RCC 7860 (cell line): ENCODE results near the gene PTBP3.
A peak's percentile ranks its signal among the peaks of the same experiment; 100 is the strongest.
"Not testable (repeated sequence)": the region's sequence is repeated elsewhere in the genome, so short reads cannot be mapped to it uniquely, and the experiment has no call there.

ENCODE experiments used
- DNase-seq: peaks from one replicate; pipeline ENCODE4 v3.0.0-alpha.2; 2015; ENCODE audit warnings: low spot score
- FAIRE-seq: peaks from 2 replicates; lab custom pipeline; 2012; peaks lifted over from hg19 to GRCh38; lab: Jason Lieb, UNC

Gene PTBP3

DNA sequence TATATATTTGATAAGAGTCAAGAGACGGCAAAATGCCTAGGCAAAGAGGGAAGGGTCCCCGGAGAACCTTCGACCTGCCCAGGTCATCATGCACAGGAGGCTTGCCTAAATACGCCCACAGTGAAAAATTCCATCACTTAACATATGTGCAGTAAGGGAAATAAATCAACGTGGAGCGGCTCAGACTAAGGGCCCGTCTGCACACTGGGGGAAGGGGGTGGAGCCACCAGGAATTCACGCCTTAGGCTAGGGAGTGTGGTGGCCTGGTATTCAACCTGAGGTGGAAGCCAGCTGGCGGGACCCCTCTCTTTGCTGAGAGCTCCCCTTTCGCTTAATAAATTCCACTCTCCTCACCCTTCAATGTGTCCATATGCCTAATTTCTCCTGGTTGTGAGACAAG lies 8.3 kb downstream of the PTBP3 start:
- DNase-seq = no peak

DNA sequence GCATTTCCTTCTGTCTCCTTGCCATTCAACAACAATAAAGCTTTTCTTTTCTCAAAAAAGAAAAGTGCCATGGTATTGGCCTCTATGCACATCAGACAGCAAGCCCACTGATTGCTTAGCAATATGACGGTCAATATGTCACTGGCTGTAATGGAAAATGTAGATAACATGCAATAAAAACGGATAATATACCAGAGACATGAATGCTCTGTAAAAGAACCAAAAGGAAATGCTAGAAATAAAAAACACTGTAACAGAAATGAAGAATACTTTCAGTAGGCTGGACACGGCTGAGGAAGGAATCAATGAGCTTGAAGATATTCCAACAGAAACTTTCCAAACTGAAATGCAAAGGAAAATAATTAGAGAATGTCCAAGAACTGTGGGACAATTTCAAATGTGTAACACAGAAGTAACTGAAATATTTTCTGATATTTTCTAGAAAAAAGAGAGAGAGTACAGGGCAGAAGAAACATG lies 10.0 kb downstream of the PTBP3 start:
- no peak for DNase-seq
- no peak for FAIRE-seq

More for the DNA sequence above, 8.3 kb downstream of the PTBP3 start:
- no peak for FAIRE-seq

- FAIRE-seq = peak; percentile 38
- no peak for DNase-seq
Observed at GRCh38 chr9:112322701-112323377, 10.6 kb downstream of the PTBP3 start.

DNA sequence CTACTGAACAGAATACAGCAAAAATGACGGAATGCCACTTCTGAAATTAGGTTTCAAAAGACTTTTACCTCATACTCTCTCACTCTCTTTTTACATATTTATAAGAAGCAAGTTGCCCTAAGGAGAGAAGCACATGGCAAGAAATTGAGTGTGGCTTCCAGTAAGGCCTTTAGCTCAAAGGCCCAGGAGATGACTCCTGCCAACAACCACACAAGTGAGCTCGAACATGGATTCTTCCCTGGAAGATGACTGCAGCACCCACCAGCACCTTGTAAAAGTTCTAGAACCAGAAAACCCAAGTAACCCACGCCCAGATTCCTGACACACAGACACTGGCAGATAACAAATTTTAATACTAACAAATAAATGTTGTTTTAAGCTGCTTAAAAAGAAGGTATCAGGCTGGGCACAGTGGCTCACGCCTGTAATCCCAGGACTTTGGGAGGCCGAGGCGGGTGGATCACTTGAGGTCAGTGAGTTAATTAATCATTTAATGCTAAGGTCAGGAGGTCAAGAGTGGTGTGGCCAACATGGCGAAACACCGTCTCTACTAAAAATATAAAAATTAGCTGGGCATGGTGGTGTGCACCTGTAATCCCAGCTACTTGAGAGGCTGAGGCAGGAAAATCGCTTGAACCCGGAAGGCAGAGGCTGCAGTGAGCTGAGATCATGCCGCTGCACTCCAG lies 17.0 kb downstream of the PTBP3 start:
- FAIRE-seq (no peak), DNase-seq (no peak)

- FAIRE-seq (peak; percentile 73), DNase-seq (no peak)
Observed at GRCh38 chr9:112315331-112316257, 17.8 kb downstream of the PTBP3 start.

DNA sequence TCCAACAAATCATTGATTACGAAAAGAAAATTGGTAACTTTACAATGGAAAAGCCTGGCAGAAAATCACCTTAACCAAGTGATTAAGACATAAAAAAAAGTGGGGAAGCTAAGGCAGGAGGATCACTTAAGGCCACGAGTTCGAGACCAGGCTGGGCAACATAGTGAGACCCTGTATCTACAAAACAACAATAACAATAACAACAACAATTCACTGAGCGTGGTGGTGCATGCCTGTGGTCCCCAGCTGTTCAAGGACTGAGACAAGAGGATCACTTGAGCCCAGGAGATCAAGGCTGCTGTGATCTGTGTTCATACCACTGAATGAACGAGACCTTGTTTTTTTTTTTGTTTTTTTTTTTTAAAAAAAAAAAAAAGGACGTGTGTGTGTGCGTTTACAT lies 21.3 kb downstream of the PTBP3 start:
- no peak for FAIRE-seq
- DNase-seq = no peak

GRCh38 chr9:112311497-112311896 lies 21.9 kb downstream of the PTBP3 start:
- FAIRE-seq = no peak
- no peak for DNase-seq

GRCh38 chr9:112310826-112311225 lies 22.6 kb downstream of the PTBP3 start:
- FAIRE-seq (no peak), DNase-seq (no peak)

GRCh38 chr9:112308588-112308987 lies 24.8 kb downstream of the PTBP3 start:
- FAIRE-seq (no peak), DNase-seq (no peak)

DNA sequence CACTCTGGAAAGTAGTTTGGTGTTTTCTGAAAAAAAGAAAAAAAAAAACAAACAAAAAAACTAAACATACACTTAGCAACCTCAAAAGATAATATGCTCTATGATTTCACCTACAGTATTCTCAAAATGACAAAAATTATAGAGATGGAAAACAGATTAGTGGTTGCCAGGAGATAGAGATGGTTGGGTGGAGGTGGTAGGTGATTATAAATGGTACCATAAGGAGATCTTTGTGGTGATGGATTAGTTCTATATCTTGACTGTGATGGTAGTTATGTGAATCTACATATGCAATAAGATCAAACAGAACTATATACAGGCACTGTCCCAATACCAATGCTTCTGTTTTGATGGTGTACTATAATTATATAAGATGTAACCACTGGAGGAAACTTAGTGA lies 32.0 kb downstream of the PTBP3 start:
- FAIRE-seq = peak; percentile 8
- no peak for DNase-seq

DNA sequence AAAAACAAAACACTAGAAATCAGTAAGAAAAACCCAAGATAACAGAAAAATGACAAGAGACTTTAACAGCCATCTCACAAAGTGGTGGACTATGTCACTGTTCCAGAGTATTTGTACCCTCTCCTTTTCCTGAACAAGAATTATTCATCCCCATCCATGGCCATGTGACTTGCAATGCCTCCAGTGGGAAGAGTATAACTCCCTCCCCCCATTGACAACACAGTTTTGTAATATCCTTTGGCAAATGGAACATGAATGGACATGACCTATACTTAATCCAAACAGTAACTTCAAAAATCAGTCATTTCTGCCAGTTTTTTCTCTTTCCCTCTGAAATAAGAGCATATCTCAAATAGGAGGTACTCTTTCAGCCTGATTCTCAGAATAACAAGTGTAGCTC lies 33.9 kb downstream of the PTBP3 start:
- peak; percentile 24 for FAIRE-seq
- DNase-seq = no peak

DNA sequence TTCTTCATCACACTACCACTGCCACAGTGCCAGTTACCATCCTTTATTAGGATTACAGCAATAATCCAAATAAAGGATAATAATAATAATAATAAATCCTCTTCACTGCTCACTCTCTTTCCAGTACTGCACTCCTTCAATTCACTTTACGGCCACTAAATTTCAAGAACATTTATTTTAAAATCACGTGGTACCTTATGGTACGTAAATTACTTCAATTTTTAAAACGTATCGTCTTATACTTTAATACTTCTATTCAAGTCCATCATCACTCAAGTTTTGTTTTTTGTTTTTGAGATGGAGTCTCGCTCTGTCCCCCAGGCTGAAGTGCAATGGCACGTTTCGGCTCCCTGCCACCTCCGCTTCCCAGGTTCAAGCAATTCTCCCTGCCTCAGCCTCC lies 36.5 kb downstream of the PTBP3 start:
- DNase-seq (no peak), FAIRE-seq (no peak)

DNA sequence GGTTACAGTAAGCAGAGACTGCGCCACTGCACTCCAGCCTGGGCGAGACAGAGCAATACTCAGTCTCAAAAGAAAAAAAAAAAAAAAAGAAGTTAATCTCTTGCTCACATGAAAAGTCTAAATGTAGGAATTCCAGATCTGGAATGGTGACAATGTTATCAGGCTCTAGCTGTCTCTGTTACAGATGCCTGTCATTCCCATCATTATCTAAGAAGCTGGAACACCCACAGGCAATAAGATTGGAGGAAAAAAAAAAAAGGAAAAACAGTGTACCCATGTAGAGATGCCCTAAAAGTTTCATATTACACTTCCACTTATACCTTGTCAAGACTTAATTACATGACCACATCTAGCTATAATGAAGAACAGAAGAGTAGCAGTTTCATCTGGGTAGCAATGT lies 38.2 kb downstream of the PTBP3 start:
- FAIRE-seq = no peak
- no peak for DNase-seq

GRCh38 chr9:112288029-112288428 lies 45.4 kb downstream of the PTBP3 start:
- no peak for DNase-seq
- no peak for FAIRE-seq

DNA sequence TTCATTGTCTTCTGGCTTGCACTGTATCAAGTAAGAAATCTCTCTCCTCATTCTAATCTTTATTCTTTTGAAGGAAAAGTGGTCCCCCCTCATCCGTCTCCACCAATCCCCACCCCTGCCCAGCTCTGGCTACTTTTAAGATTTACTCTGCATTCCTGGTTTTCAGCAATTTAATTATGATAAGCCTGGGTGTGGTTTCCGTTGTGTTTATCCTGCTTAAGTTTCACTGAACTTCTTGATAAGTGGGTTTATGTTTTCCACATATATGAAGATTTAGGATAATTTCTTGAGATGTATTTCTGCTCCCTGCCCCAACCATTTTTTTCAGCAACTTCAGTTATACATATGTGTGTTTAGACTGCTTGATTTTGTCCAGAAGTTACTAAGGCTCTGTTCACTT lies 46.5 kb downstream of the PTBP3 start:
- no peak for FAIRE-seq
- DNase-seq = no peak

DNA sequence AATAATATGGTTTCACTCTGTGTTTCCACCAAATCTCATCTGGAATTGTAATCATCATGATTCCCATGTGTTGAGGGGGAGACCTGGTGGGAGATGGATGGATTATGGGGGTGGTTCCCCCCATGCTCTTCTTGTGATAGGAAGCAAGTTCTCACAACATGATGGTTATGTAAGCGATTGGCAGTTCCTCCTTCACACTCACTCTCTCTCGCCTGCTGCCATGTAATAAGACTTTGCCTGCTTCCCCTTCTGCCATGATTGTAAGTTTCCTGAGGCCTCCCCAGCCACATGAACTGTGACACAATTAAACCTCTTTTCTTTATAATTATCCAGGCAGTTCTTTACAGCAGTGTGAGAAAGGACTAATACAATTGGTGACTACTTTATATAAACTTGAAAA lies 48.4 kb downstream of the PTBP3 start:
- DNase-seq (no peak), FAIRE-seq (no peak)

DNA sequence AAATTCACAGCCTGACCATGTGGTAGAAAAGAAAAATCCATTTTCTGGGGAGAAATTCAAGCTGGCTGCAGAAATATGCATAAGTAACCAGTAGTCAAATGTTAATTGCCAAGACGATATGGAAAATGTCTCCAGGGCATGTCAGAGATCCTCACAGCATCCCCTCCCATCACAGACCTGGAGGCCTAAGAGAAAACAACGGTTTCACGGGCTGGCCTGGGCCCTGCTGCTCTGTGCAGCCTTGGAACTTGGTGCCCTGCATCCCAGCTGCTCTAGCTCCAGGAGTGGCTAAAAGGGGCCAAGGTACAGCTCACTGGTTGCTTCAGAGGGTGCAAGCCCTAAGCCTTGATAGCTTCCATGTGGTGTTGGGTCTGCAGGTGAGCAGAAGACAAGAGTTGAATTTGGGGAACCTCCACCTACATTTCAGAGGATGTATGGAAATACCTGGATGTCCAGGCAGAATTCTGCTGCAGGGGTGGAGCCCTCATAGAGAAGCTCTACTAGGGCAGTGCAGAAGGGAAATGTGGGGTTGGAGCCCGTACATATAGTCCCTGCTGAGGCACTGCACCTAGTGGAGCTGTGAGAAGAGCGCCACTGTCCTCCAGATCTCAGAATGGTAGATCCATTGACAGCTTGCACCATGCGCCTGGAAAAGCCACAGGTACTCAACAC lies 49.7 kb downstream of the PTBP3 start:
- no peak for FAIRE-seq
- no peak for DNase-seq

DNA sequence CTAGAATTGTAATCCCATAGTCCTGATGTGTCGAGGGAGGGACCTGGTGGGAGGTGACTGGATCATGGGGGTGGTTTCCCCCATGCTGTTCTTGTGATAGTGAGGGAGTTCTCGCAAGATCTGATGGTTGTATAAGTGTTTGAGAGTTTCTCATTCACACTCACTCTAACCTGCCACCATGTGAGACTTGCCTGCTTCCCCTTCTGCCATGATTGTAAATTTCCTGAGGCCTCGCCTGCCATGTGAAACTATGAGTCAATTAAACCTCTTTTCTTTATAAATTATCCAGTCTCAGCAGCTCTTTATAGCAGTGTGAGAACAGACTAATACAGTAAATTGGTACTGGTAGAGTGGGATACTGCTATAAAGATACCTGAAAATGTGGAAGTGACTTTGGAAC lies 50.6 kb downstream of the PTBP3 start:
- not testable (repeated sequence) for DNase-seq, FAIRE-seq

GRCh38 chr9:112280904-112281303 lies 52.5 kb downstream of the PTBP3 start:
- DNase-seq (no peak), FAIRE-seq (no peak)

DNA sequence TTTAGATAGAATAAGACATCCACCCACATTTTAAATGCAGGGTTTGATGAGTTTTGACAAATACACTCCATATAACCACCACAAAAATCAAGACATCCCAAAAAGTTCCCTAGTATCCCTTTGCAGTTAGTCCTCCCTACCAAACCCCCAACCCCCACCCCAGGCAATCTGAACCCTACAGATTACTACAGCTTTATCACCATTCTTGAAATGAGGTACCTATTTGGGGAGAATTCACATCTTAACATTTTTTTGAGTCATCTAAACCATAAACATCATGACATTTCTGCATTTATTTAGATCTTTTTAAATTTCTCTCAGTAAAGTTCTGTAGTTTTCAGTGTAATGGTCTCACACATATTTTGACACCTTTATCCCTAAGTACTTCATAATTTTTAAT lies 53.9 kb downstream of the PTBP3 start:
- DNase-seq (no peak), FAIRE-seq (no peak)

GRCh38 chr9:112278152-112278551 lies 55.3 kb downstream of the PTBP3 start:
- no peak for FAIRE-seq
- DNase-seq = no peak
